Sigmoid colon (tissue), 4 donors: ENCODE measurements around the gene LRFN2.

Source experiments
- CTCF ChIP-seq, 4 experiments: fragments of 450-650 bp in 3 of 4; fragments of 200-600 bp in 1 of 4; IDR thresholded peaks; one replicate each; pipeline ENCODE4 v1.5.1; 2016 to 2019; ENCODE audit warnings: antibody characterized with exemption in 4 of 4, mild to moderate bottlenecking in 3 of 4, moderate library complexity in 2 of 4
- EP300 ChIP-seq, 4 donors: sonication (generic); formaldehyde crosslinking; IDR thresholded peaks; one replicate each; pipeline ENCODE4 v1.6.1; 2017; ENCODE audit warnings: antibody characterized with exemption in 4 of 4

GRCh38 chr6:40383348-40384115 is 203.6 kb downstream of the LRFN2 start:
- TF ChIP-seq CTCF (IDR thresholded peaks at IDR 0.05) = no peak
- no peak for TF ChIP-seq EP300 (IDR thresholded peaks at IDR 0.05)
